WERI-Rb-1 (cell line): Measurements from ENCODE around the gene RASGEF1B.

Experiments
- DNase-seq: peaks from one replicate; pipeline ENCODE4 v3.0.0-alpha.2; 2020
- H3K27ac ChIP-seq: fragments of 250-450 bp; sonication (Bioruptor Pico); 2 replicates; pipeline ENCODE4 v1.5.1; 2020; ENCODE audit warnings: mild to moderate bottlenecking, moderate library complexity
- H3K27me3 ChIP-seq: fragments of 250-450 bp; sonication (Bioruptor Pico); 2 replicates; pipeline ENCODE4 v1.5.1; 2021; ENCODE audit warnings: mild to moderate bottlenecking, low read depth, moderate library complexity; ENCODE audit not compliant: insufficient read depth, severe bottlenecking
- H3K36me3 ChIP-seq: fragments of 250-450 bp; sonication (Bioruptor Pico); 2 replicates; pipeline ENCODE4 v1.5.1; 2020; ENCODE audit warnings: mild to moderate bottlenecking, moderate library complexity
- H3K4me3 ChIP-seq: 2 replicates; pipeline ENCODE4 v1.5.1; 2011; ENCODE audit warnings: low read depth, mild to moderate bottlenecking, control low read depth, low read length
- H3K9me3 ChIP-seq: fragments of 250-450 bp; sonication (Bioruptor Pico); 2 replicates; pipeline ENCODE4 v1.5.1; 2021; ENCODE audit warnings: mild to moderate bottlenecking, moderate library complexity; ENCODE audit not compliant: severe bottlenecking
- CTCF ChIP-seq: IDR thresholded peaks from 2 replicates; pipeline ENCODE4 v1.5.1; 2011; ENCODE audit warnings: low read depth, mild to moderate bottlenecking, control low read depth, inconsistent platforms, low read length

RASGEF1B gene

GRCh38 chr4:81453024-81453423 lies 18.7 kb downstream of the RASGEF1B start:
- no peak for TF ChIP-seq CTCF
- no peak overlapping the region for H3K27ac ChIP-seq
- peaks cover 100% of the 10 kb centered on the region for H3K36me3 ChIP-seq
- H3K27me3 ChIP-seq = no peaks in the 10 kb centered on the region
- DNase-seq = no peak
- H3K9me3 ChIP-seq = no peaks in the 10 kb centered on the region
- H3K4me3 ChIP-seq = no peak overlapping the region

- Histone ChIP-seq H3K4me3 (no peak overlapping the region), H3K27ac (no peak overlapping the region), H3K9me3 (no peaks in the 10 kb centered on the region), H3K36me3 (peaks cover 100% of the 10 kb centered on the region), H3K27me3 (no peaks in the 10 kb centered on the region)
- no peak for TF ChIP-seq CTCF
- DNase-seq = no peak
Measured at GRCh38 chr4:81452452-81453006, 19.2 kb downstream of the RASGEF1B start.

GRCh38 chr4:81449015-81449414 lies 22.7 kb downstream of the RASGEF1B start:
- no peaks in the 10 kb centered on the region for H3K9me3 ChIP-seq
- no peak overlapping the region for H3K27ac ChIP-seq
- no peaks in the 10 kb centered on the region for H3K27me3 ChIP-seq
- TF ChIP-seq CTCF = no peak
- H3K4me3 ChIP-seq = no peak overlapping the region
- peaks cover 100% of the 10 kb centered on the region for H3K36me3 ChIP-seq
- no peak for DNase-seq

GRCh38 chr4:81447566-81448229 lies 24.0 kb downstream of the RASGEF1B start:
- no peaks in the 10 kb centered on the region for H3K27me3 ChIP-seq
- no peak overlapping the region for H3K4me3 ChIP-seq
- H3K27ac ChIP-seq = no peak overlapping the region
- H3K9me3 ChIP-seq = no peaks in the 10 kb centered on the region
- no peak for DNase-seq
- TF ChIP-seq CTCF = no peak
- peaks cover 100% of the 10 kb centered on the region for H3K36me3 ChIP-seq

GRCh38 chr4:81446634-81447033 lies 25.1 kb downstream of the RASGEF1B start:
- Histone ChIP-seq H3K4me3 (no peak overlapping the region), H3K36me3 (peaks cover 100% of the 10 kb centered on the region), H3K9me3 (no peaks in the 10 kb centered on the region), H3K27me3 (no peaks in the 10 kb centered on the region), H3K27ac (no peak overlapping the region)
- TF ChIP-seq CTCF = no peak
- no peak for DNase-seq

GRCh38 chr4:81445196-81445595 lies 26.5 kb downstream of the RASGEF1B start:
- Histone ChIP-seq H3K27ac (no peak overlapping the region), H3K27me3 (no peaks in the 10 kb centered on the region), H3K36me3 (peaks cover 100% of the 10 kb centered on the region), H3K9me3 (no peaks in the 10 kb centered on the region), H3K4me3 (no peak overlapping the region)
- TF ChIP-seq CTCF = no peak
- DNase-seq = no peak
